Measurements from ENCODE around the gene NPC1. TPM values are rescaled to one million over a fixed set of nuclear protein-coding genes. Genes with fewer than 3 reads are reported as not detected.

Gene NPC1
- total RNA-seq, 1 donor from 2014 or later, result 143 TPM

GRCh38 chr18:23626451-23627279, 40.4 kb upstream of the NPC1 start:
- intact Hi-C loops (cut with DNase I), result no loop called here
- peak overlapping the region; percentile 21 for H3K27ac ChIP-seq
- H3K4me3 ChIP-seq, result no peak overlapping the region
- no peaks in the 10 kb centered on the region for H3K27me3 ChIP-seq
- DNase-seq (no peak), ATAC-seq (no peak)
- H3K36me3 ChIP-seq, result no peaks in the 10 kb centered on the region
- H3K9me3 ChIP-seq, result no peaks in the 10 kb centered on the region
- peaks cover 8% of the 10 kb centered on the region for H3K4me1 ChIP-seq
- no peak for TF ChIP-seq CTCF (IDR thresholded peaks at IDR 0.05)

DNA sequence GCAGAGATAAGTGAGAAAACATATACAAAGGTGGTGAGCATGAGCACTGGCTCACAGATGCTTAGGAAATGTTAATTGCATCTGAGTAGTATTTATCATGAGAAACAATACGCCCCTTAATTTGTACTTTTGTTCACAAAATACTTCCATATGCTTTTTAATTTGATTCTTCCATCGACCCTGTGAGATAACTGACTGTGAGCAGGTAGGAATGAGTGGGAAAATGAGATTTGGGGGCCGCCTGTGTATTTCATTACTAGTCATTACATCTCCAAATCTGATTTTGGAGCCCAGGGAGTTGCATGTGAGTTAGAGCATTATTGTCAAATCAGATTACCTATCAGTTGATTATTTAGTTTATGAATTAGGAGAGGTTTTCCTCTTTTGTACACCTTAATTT, 36.7 kb upstream of the NPC1 start:
- intact Hi-C loops (cut with DNase I), result loop anchor here (5.0 kb wide), 1 partner anchor 79 kb away; no protein-coding TSS in a partner anchor
- H3K36me3 ChIP-seq, result no peaks in the 10 kb centered on the region
- no peak for TF ChIP-seq CTCF (IDR thresholded peaks at IDR 0.05)

DNA sequence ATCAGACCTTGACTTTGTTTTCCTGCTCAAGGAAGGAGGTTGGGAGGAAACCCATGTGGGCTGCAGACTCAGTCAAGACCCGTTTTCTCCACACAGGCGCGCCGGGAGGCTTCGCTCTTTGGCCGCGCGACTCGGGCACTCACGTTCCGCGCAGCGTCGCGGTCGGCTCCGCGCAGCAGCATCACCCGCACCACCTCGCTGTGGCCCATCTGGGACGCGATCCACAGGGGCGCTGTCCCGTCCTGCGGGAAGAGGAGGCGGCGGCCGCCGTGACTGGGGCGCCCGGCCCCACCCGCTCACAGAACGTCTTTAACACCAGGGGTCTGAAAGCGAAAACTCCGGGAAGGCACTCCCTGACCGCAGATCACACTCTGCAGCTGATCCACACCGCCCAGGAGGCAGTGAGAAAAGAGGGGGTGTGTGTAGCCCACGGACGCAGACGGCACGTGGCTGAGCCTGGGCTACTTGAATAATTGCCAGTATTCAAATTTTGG, 33.1 kb upstream of the NPC1 start:
- H3K27ac ChIP-seq, result peak overlapping the region; percentile 60
- TF ChIP-seq CTCF (IDR thresholded peaks at IDR 0.05), result peak; percentile 5
- ATAC-seq, result peak; percentile 64

More for the DNA sequence above, 36.7 kb upstream of the NPC1 start:
- no peak for ATAC-seq
- DNase-seq, result no peak
- Histone ChIP-seq H3K27me3 (no peaks in the 10 kb centered on the region), H3K4me1 (peaks cover 24% of the 10 kb centered on the region), H3K9me3 (no peaks in the 10 kb centered on the region), H3K27ac (no peak overlapping the region), H3K4me3 (no peak overlapping the region)

DNA sequence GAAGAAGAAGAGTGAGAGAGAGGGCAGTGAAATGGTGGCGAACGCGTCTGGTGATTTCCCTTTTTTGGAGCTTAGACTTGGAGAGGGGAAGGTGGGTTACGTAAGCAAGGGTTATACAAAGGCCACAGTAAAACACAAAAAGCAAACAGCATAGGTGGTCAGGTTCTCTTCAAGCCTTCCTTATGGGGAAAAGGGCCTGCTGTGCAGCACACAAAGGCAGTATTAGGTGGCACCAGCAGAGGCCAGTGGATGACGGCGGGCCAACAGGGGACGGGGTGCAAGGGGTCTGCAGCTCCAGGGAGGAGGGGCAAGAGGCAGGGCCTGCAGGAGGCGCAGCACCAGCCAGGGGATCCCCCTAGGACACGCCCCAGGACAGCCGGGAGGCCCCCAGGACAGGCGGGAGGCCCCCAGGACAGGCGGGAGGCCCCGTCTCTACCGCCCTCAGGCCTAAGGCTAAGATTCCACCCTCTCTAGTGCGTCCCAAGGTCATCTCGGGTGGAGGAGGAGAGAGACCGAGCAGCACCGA, 32.6 kb upstream of the NPC1 start:
- TF ChIP-seq CTCF (IDR thresholded peaks at IDR 0.05), result no peak
- ATAC-seq (peak; percentile 83), DNase-seq (peak; percentile 74)
- Histone ChIP-seq H3K27ac (peak overlapping the region; percentile 60), H3K36me3 (no peaks in the 10 kb centered on the region), H3K27me3 (no peaks in the 10 kb centered on the region), H3K9me3 (no peaks in the 10 kb centered on the region), H3K4me3 (peak overlapping the region; percentile 54), H3K4me1 (peaks cover 21% of the 10 kb centered on the region)
- intact Hi-C loops (cut with DNase I), result no loop called here

More for the DNA sequence above, 33.1 kb upstream of the NPC1 start:
- Histone ChIP-seq H3K9me3 (no peaks in the 10 kb centered on the region), H3K27me3 (no peaks in the 10 kb centered on the region), H3K4me3 (peak overlapping the region; percentile 54), H3K36me3 (no peaks in the 10 kb centered on the region), H3K4me1 (peaks cover 21% of the 10 kb centered on the region)
- intact Hi-C loops (cut with DNase I), result no loop called here
- DNase-seq, result peak; percentile 71

GRCh38 chr18:23617412-23618014, 31.2 kb upstream of the NPC1 start:
- H3K4me3 ChIP-seq, result no peak overlapping the region

More at GRCh38 chr18:23617412-23618014, 31.2 kb upstream of the NPC1 start:
- no peak for TF ChIP-seq CTCF (IDR thresholded peaks at IDR 0.05)
- Histone ChIP-seq H3K4me1 (peaks cover 24% of the 10 kb centered on the region), H3K27ac (no peak overlapping the region), H3K36me3 (no peaks in the 10 kb centered on the region), H3K9me3 (no peaks in the 10 kb centered on the region), H3K27me3 (no peaks in the 10 kb centered on the region)
- intact Hi-C loops (cut with DNase I), result no loop called here
- DNase-seq (no peak), ATAC-seq (no peak)

All from upper lobe of right lung (tissue), 1 donor.